Measurements from ENCODE around the gene UNC119B. TPM values are rescaled to one million over a fixed set of nuclear protein-coding genes. Genes with fewer than 3 reads are reported as not detected.

The UNC119B gene
- total and polyA plus RNA-seq, 2 donors: 9.3 to 12.0 TPM

Other genes with a start within 250 kb of the UNC119B start
- gene SRSF9, start 240.7 kb upstream of the UNC119B start, total RNA-seq: 152 TPM
- gene SRSF9, start 240.7 kb upstream of the UNC119B start, polyA plus RNA-seq: 178 TPM
- gene DYNLL1, start 214.3 kb upstream of the UNC119B start, total RNA-seq: 248 TPM
- 410 TPM for gene DYNLL1, start 214.3 kb upstream of the UNC119B start, polyA plus RNA-seq
- gene COQ5, start 181.3 kb upstream of the UNC119B start, total RNA-seq: 32.6 TPM
- 47.5 TPM for gene COQ5, start 181.3 kb upstream of the UNC119B start, polyA plus RNA-seq
- gene RNF10, start 176.1 kb upstream of the UNC119B start, total RNA-seq: 44.8 TPM
- 165 TPM for gene RNF10, start 176.1 kb upstream of the UNC119B start, polyA plus RNA-seq
- gene POP5, start 129.1 kb upstream of the UNC119B start, total RNA-seq: 55.4 TPM
- 95.1 TPM for gene POP5, start 129.1 kb upstream of the UNC119B start, polyA plus RNA-seq
- gene CABP1, start 69.8 kb upstream of the UNC119B start, total RNA-seq: 0.24 TPM
- gene CABP1, start 69.8 kb upstream of the UNC119B start, polyA plus RNA-seq: 1.0 TPM
- gene MLEC, start 23.3 kb upstream of the UNC119B start, total RNA-seq: 52.0 TPM
- 18.5 TPM for gene MLEC, start 23.3 kb upstream of the UNC119B start, polyA plus RNA-seq
- gene ACADS, start 15.4 kb downstream of the UNC119B start, total RNA-seq: 16.0 TPM
- 29.3 TPM for gene ACADS, start 15.4 kb downstream of the UNC119B start, polyA plus RNA-seq
- gene SPPL3, start 193.9 kb downstream of the UNC119B start, total RNA-seq: 10.9 TPM
- 22.4 TPM for gene SPPL3, start 193.9 kb downstream of the UNC119B start, polyA plus RNA-seq

Data from thymus (tissue), 2 donors.